ENCODE results near the gene MRAP.
"Not testable (repeated sequence)": the region's sequence is repeated elsewhere in the genome, so short reads cannot be mapped to it uniquely, and the experiment has no call there.

MRAP gene

DNA sequence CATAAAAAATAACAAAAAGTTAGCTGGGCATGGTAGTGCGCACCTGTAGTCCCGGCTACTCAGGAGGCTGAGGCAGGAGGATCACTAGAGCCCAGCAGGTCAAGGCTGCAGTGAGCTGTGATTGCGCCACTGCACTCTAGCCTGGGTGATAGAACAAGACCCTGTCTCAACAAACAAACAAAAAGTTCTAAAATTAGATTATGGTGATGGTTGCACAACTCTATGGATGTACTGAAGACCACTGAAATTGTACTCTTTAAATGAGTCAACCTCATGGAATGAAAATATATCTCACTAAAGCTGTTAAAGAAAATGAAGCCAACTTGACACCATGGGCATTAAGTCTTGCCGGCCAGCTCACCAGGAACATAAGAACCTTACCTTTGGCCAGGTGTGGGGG, 9.1 kb downstream of the MRAP start:
- Mint-ChIP-seq H3K27ac (no peak overlapping the region), H3K27me3 (no peaks in the 10 kb centered on the region), H3K4me3 (no peak overlapping the region), H3K9me3 (no peaks in the 10 kb centered on the region), H3K4me1 (peaks cover 3% of the 10 kb centered on the region), H3K36me3 (peaks cover 12% of the 10 kb centered on the region)
- DNase-seq: no peak
- CTCF ChIA-PET: no interaction called here

- H3K4me1 Mint-ChIP-seq: peaks cover 3% of the 10 kb centered on the region
- no peak for DNase-seq
- no peaks in the 10 kb centered on the region for H3K9me3 Mint-ChIP-seq
- H3K27me3 Mint-ChIP-seq: no peaks in the 10 kb centered on the region
- H3K4me3 Mint-ChIP-seq: no peak overlapping the region
- H3K36me3 Mint-ChIP-seq: peaks cover 12% of the 10 kb centered on the region
- CTCF ChIA-PET: no interaction called here
- no peak overlapping the region for H3K27ac Mint-ChIP-seq
These were observed 10.0 kb downstream of the MRAP start for GRCh38 chr21:32308696-32309095.

- DNase-seq: no peak
- Mint-ChIP-seq H3K27me3 (no peaks in the 10 kb centered on the region), H3K4me3 (no peak overlapping the region), H3K9me3 (no peaks in the 10 kb centered on the region), H3K27ac (no peak overlapping the region), H3K36me3 (peaks cover 14% of the 10 kb centered on the region), H3K4me1 (peaks cover 3% of the 10 kb centered on the region)
- CTCF ChIA-PET: no interaction called here
These were observed 11.3 kb downstream of the MRAP start for GRCh38 chr21:32309906-32310460.

DNA sequence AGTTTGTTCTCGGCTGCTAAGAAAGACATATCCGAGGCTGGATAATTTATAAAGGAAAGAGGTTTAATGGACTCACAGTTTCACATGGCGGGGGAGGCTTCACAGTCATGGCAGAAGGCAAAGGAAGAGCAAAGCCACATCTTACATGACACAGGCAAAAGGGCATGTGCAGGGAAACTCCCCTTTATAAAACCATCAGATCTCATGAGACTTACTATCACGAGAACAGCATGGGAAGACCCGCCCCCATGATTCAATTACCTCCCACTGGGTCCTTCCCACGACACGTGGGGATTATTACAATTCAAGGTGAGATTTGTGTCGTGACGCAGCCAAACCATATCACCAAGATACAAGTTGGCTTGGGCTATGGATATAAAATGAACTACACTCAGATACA, 12.3 kb downstream of the MRAP start:
- CTCF ChIA-PET, H3K9me3 Mint-ChIP-seq, H3K4me3 Mint-ChIP-seq, H3K27me3 Mint-ChIP-seq, DNase-seq, H3K27ac Mint-ChIP-seq, H3K4me1 Mint-ChIP-seq: not testable (repeated sequence)
- peaks cover 14% of the 10 kb centered on the region for H3K36me3 Mint-ChIP-seq

DNA sequence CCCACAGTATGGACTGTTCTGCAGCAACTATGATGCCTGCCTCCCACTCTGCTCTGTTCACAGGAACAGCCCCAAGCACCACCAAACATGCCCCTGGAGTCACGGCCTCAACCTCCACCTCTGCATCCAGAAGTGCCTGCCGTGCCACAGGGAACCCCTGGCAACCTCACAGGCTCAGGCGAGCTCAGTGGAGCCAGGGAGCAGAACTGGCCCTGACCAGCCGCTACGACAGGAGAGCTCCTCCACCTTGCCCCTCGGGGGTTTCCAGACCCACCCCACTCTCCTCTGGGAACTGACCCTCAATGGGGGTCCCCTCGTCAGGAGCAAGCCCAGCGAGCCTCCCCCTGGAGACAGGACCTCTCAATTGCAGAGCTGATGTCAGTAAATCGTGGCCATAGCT, 13.0 kb downstream of the MRAP start:
- Mint-ChIP-seq H3K9me3 (no peaks in the 10 kb centered on the region), H3K27ac (no peak overlapping the region), H3K27me3 (no peaks in the 10 kb centered on the region), H3K4me1 (peaks cover 3% of the 10 kb centered on the region), H3K4me3 (no peak overlapping the region), H3K36me3 (peaks cover 14% of the 10 kb centered on the region)
- CTCF ChIA-PET: no interaction called here
- no peak for DNase-seq

DNA sequence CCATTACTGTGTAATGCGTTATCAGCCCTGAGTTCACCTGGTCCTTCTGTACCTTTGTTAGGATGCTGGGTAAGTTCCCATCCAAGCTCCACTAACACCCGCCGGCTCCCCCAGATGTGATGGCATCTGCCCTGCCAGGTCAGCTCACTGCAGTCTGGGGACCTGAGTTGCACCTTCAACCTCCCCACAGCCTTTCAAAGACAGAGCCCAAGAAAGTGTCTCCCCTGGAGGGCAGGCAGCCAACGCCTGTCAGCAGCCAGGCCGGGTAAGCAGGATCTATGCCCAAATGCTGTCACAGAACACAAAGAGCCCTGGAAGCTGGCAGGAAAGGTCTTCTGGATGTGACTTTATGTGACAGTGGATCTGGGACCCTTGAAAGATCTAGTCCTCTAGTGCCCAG, 13.7 kb downstream of the MRAP start:
- H3K9me3 Mint-ChIP-seq: no peaks in the 10 kb centered on the region
- DNase-seq: no peak
- no peak overlapping the region for H3K4me3 Mint-ChIP-seq
- H3K36me3 Mint-ChIP-seq: peaks cover 17% of the 10 kb centered on the region
- H3K27ac Mint-ChIP-seq: no peak overlapping the region
- CTCF ChIA-PET: no interaction called here
- H3K4me1 Mint-ChIP-seq: peaks cover 3% of the 10 kb centered on the region
- no peaks in the 10 kb centered on the region for H3K27me3 Mint-ChIP-seq

DNA sequence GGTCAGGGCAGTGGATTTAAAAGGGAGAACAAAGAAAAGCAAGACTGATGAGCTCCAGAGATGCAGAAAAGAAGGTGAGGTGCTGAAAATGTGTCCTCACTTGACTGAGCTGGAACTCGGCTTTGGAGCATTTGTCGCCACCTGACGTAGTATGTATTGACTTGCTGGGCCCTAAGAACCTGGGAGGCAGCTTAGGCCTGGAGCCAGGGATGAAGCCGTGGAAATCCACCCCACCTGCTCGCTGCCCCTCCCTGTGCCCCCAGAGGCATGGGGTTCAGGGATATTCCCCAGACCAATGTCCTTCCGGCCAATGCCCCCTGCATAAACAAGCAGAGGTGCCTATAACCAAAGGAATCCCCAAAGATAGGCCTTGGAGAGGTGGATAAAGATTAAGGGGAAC, 14.3 kb downstream of the MRAP start:
- no peaks in the 10 kb centered on the region for H3K9me3 Mint-ChIP-seq
- no peak for DNase-seq
- H3K27ac Mint-ChIP-seq: no peak overlapping the region
- H3K4me3 Mint-ChIP-seq: no peak overlapping the region
- CTCF ChIA-PET: no interaction called here
- peaks cover 19% of the 10 kb centered on the region for H3K36me3 Mint-ChIP-seq
- no peaks in the 10 kb centered on the region for H3K27me3 Mint-ChIP-seq
- H3K4me1 Mint-ChIP-seq: peaks cover 3% of the 10 kb centered on the region

DNA sequence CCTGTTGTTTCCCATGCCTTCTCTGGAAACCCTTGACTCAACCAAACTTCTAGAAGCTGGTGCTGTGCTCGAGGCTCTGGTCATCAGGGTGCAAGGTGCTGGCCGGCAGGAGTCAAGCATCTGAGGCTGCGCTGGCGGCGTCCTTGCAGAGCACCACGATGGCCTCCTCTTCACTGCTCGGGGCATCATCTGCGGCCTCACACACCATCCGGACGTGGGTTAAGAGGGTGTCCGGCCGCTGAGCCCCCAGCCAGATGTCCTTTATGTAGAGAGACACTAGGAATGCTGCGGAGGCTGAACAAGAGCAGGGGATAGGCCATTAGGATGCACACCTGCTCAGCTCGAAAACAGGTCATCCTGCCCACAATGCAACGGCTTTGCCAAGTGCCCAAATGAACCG, 16.2 kb downstream of the MRAP start:
- peaks cover 3% of the 10 kb centered on the region for H3K4me1 Mint-ChIP-seq
- CTCF ChIA-PET: no interaction called here
- peaks cover 34% of the 10 kb centered on the region for H3K36me3 Mint-ChIP-seq
- H3K4me3 Mint-ChIP-seq: no peak overlapping the region
- H3K27me3 Mint-ChIP-seq: no peaks in the 10 kb centered on the region
- H3K9me3 Mint-ChIP-seq: no peaks in the 10 kb centered on the region
- H3K27ac Mint-ChIP-seq: no peak overlapping the region
- no peak for DNase-seq

DNA sequence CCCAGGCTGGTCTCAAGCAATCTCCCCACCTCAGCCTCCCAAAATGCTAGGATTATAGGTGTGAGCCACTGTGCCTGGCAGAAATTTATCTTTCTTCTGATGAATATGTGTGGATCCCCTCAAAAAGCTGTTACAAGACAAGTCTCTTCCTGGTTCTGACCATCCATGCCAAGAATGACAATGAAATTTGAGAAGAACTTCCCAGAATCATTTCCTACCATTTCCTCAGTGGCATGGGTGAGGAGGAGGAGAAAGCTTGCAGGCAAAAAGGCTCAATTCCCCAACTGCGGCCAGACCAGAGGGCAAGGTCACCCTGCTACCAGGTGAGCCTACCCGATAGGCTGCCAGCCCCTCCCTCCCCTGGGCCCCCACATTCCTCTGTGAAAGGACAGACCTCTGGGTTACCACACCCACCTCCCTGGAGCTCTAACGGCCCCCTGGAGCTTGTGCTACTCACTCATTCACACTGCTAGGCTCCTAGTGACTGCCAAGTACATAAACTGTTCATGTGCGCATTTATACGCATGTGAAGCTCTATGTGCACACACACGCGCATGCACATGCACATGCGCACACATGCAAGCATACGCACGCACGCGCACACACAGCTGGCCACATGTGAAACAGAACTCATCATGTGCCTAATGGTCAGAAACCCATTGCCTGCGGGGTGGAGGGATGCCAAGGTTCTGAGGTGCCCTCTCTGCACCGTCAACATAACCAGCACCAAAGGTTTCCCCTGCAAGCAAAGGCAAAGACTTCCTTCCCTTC, 17.0 kb downstream of the MRAP start:
- Mint-ChIP-seq H3K4me1 (peaks cover 3% of the 10 kb centered on the region), H3K27me3 (no peaks in the 10 kb centered on the region), H3K36me3 (peaks cover 40% of the 10 kb centered on the region), H3K27ac (no peak overlapping the region), H3K9me3 (no peaks in the 10 kb centered on the region), H3K4me3 (no peak overlapping the region)
- DNase-seq: no peak
- CTCF ChIA-PET: no interaction called here

GRCh38 chr21:32316361-32317215, 17.9 kb downstream of the MRAP start:
- Mint-ChIP-seq H3K27me3 (no peaks in the 10 kb centered on the region), H3K27ac (no peak overlapping the region), H3K4me3 (no peak overlapping the region), H3K4me1 (no peaks in the 10 kb centered on the region), H3K36me3 (peaks cover 39% of the 10 kb centered on the region), H3K9me3 (no peaks in the 10 kb centered on the region)
- CTCF ChIA-PET: no interaction called here
- no peak for DNase-seq

DNA sequence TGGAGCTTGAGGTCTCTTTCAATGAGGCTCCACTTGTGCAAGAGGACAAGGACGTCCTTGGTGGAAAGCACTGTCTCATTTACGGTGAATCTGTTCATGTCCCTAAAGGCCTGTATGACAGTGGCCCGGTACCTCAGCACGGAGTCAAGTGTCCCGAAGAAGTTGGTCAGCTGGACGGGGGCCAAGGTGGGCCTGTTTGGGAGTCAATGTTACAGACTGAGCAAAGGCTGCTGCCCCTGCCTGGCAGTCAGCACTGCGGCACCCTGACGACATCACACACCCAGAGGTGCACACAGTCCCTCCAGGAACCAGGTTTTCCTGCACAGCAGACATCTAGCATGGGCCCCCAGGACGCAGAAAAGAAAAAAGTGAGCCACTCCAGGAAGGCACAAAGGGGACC, 19.1 kb downstream of the MRAP start:
- H3K27me3 Mint-ChIP-seq: no peaks in the 10 kb centered on the region
- H3K4me1 Mint-ChIP-seq: no peaks in the 10 kb centered on the region
- peaks cover 31% of the 10 kb centered on the region for H3K36me3 Mint-ChIP-seq
- no peak overlapping the region for H3K27ac Mint-ChIP-seq
- H3K4me3 Mint-ChIP-seq: no peak overlapping the region
- CTCF ChIA-PET: no interaction called here
- no peak for DNase-seq
- no peaks in the 10 kb centered on the region for H3K9me3 Mint-ChIP-seq

DNA sequence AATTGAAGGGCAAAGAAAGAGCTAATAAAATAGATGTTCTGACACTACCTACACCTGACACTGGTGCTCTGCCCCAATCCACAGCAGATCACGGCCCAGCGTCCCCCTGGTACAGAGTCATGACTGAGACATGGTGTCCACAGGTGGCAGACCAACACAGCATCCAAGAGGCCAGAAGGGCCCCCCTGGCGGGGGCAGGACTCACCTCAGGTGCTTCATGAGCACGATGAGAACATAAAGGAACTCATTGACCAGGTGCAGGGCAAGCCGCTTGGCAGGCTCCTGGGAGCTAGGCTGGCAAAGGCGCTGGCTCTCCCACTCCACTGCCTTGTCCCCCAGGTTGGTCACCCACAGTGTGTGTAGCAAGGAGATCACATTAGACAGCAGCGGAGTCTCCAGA, 20.4 kb downstream of the MRAP start:
- Mint-ChIP-seq H3K4me3 (no peak overlapping the region), H3K27ac (no peak overlapping the region), H3K27me3 (no peaks in the 10 kb centered on the region), H3K36me3 (peaks cover 41% of the 10 kb centered on the region), H3K4me1 (no peaks in the 10 kb centered on the region), H3K9me3 (no peaks in the 10 kb centered on the region)
- no peak for DNase-seq
- CTCF ChIA-PET: no interaction called here

DNA sequence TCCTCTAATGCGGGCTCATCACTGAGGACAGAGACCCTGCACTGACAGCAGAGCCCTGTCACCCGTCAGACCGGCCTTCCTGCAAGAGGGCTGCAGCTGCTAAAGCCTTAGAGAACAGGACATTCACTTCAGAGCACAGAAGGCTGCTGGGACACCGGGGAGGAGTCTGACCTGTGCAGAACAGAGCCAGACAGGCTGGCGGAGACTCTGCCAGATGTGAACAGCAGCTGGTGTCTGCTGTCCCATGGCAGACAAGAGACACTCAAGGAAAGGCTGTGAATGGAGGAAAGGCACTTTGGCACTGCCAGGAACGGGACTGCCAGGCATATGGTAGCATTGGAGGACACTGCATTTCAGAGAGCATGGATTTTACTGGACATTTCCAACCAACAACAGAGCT, 21.4 kb downstream of the MRAP start:
- no peak for DNase-seq
- Mint-ChIP-seq H3K4me1 (no peaks in the 10 kb centered on the region), H3K27ac (no peak overlapping the region), H3K4me3 (no peak overlapping the region), H3K27me3 (no peaks in the 10 kb centered on the region), H3K9me3 (no peaks in the 10 kb centered on the region), H3K36me3 (peaks cover 44% of the 10 kb centered on the region)
- CTCF ChIA-PET: no interaction called here

DNA sequence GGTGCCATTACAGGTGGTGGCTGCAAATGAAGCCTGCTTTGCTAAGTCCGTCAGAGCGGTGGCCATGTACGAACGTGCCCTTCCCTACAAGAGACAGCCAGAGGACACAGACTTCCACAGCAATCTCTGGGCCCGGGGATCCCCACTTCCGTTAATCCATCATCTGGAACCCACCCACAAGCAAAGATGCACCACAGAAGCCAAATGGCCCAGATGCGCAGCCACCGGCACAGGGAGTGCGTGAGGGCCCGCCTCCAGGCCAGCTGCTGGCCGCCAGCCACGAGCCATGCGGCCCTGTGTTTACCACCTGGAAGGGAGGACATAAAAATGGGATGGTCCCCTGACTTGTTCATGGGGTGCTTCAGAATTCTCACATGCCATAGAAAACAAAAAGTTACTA, 22.1 kb downstream of the MRAP start:
- Mint-ChIP-seq H3K4me3 (no peak overlapping the region), H3K27ac (no peak overlapping the region), H3K4me1 (no peaks in the 10 kb centered on the region), H3K9me3 (no peaks in the 10 kb centered on the region), H3K27me3 (no peaks in the 10 kb centered on the region), H3K36me3 (peaks cover 49% of the 10 kb centered on the region)
- CTCF ChIA-PET: no interaction called here
- no peak for DNase-seq

DNA sequence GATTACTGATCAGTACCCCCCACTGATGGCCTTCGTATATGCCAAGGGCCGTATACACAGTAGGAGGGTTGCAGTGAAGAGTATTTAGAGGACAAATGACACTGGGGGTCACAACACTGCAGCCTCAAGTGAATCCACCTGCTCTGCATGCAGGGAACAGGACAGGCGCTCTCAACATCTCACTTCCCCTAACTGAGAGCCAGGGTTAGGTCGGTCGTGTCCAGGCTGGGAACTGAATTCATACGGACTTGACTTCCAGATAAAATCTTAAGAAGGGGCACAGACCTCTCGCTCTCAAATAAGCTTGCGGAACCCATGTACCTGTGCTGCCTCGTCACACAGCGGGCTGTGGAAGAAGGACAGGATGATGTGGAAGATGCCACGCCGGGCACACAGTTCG, 22.8 kb downstream of the MRAP start:
- H3K36me3 Mint-ChIP-seq: peaks cover 52% of the 10 kb centered on the region

More for the DNA sequence above, 22.8 kb downstream of the MRAP start:
- no peaks in the 10 kb centered on the region for H3K4me1 Mint-ChIP-seq
- H3K27ac Mint-ChIP-seq: no peak overlapping the region
- no peak for DNase-seq
- H3K4me3 Mint-ChIP-seq: no peak overlapping the region
- H3K9me3 Mint-ChIP-seq: no peaks in the 10 kb centered on the region
- CTCF ChIA-PET: no interaction called here
- no peaks in the 10 kb centered on the region for H3K27me3 Mint-ChIP-seq

All from activated naive CD4-positive, alpha-beta T cell treated with anti-CD3 and anti-CD28 coated beads, Interleukin-2, amount 10 ng/mL, durations not matched to agents 7 days and 5 days (primary cell).